GM18502 (cell line): ENCODE measurements around the gene SCAPER.
"Not testable (repeated sequence)": the region's sequence is repeated elsewhere in the genome, so short reads cannot be mapped to it uniquely, and the experiment has no call there.

Experiments used
- ATAC-seq: cut with Tn5 transposase; IDR thresholded peaks from one replicate; pipeline ENCODE4 v1.9.1; 2021; ENCODE audit warnings: mild to moderate bottlenecking; ENCODE audit not compliant: unreplicated experiment, poor library complexity

SCAPER gene

DNA sequence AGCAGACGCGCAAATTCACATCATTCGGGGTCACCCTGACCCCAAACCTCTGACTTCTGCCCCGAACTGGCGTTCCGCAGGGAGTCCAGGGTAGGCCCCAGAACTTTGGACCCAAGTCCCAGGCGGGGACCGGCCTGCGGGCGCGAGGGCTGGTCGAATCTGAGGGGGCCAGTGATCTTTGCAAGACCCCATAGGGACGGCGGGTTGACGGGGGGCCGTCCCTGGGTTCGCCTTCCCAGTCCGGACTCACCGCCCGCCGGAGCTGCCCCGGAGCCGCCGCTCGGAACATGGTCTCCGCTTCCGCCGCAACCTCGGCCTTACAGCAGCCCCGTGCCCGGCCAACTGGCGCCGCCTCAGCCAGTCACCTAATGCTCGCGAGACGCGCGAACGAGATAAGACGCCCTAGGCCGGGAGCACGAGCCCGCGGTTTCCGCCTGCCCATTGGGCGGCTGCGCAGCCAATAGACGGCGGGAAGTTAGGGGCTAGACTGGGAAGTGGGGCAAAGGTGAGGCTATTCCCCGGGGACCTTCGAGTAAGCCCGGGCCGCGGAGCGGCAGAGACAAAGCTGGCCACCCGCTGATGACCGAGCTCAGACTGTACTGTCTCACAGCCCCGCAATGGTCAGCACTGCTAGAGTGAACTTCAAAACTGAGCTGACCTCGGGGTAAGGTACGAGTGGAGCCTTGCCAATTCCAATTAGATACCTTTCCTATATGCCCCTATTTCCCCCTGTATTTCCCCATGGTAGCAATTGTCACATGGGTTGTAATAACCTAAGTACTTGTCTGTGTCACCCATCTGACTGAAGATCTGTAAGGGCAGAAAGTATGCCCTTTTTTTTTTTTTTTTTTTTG is 593.8 kb downstream of the SCAPER start, which contains the start of gene ETFA:
TSS of gene ETFA (minus strand) at position 370 of the 854 bp plus-strand sequence. CDS start at position 289, 81 bp downstream.
- peak; percentile 96 for ATAC-seq

DNA sequence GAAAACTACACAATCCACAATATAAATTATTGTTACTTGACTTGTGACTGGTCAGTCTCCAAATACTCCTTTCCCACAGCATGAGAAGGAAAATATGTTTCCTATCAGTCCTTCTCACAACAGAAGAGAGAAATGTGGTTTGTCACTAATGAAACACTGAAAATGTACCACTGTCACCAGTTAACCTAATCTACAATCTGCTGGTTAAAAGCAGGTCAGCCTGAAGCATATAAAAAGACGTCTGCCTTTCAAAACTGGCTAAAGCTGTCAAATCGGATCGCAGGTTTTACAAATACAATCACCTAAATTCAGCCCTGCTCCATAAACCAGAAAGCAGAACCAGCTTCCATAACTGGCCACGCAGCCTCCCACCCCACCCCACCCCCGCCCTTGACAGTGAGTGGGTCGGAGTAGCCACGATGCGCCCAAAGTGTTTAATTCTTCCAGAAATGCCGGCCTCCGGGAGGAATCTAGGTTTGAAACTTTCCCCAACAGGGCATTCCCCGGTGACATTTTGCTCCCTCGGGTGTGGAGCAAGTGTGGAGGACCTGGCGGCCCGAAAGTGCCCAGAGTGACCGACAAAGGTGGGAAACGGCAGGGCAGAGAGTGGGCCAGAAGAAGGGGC is 594.6 kb downstream of the SCAPER start:
- no peak for ATAC-seq

DNA sequence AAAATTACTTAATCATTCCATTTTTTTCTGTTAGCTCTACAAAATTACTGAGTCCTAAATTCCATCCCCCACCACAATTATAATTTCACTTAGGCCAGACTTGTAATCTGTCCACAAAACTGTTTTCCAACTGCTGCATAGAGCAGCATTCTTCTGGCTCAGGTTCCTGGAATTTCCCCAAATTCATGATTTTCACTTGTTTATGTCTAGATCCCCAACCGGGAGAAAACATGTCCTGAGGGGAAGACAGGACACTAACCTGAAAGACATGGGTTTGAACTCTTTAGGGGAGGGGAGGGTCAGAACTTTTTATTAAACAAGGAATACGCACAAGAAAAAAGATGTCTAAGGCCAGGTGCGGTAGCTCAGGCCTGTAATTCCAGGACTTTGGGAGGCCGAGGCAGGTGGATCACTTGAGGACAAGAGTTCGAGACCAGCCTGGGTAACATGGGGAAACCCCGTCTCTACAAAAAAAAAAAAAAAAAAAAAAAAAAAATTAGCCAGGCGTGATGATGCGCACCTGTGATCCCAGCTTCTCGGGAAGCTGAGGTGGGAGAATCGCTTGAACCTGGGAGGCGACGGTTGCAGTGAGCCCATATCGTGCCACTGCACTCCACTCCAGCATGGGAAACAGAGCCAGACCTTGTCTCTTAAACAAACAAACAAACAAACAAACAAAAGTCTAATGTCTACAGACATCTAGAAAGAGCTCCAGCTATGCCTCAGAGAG is 595.4 kb downstream of the SCAPER start:
- ATAC-seq = no peak

DNA sequence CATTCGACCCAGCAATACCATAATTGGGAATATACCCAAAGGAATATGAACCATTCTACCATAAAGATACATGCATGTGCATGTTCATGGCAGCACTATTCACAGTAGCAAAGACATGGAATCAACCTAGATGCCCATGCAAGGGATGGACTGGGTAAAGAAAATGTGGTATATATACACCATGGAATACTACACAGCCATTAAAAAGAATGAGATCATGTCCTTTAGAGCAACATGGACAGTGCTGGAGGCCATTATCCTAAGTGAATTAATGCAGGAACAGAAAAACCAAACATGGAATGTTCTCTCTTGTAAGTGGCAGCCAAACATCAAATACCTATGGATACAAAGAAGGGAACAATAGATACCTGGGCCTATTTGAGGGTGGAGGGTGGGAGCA is 601.2 kb downstream of the SCAPER start:
- ATAC-seq = no peak

DNA sequence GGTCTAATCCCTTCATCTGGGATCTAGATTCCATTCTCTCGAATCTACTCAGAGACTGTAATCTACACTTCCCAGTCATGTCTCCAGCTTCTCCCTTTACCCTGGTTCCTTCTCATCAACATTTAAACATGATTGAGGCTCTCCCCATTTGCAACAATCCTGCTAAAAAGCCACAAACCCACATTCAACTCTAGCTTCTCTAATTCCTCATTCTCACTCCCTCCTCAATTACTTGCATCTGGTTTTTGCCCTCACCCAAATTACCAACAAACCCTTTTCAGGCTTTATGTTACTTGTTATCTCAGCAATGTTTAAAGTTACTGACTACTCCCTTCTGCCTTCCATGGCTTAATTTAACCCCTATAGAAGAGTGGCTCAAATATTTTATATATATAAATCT is 605.4 kb downstream of the SCAPER start:
- ATAC-seq = no peak

DNA sequence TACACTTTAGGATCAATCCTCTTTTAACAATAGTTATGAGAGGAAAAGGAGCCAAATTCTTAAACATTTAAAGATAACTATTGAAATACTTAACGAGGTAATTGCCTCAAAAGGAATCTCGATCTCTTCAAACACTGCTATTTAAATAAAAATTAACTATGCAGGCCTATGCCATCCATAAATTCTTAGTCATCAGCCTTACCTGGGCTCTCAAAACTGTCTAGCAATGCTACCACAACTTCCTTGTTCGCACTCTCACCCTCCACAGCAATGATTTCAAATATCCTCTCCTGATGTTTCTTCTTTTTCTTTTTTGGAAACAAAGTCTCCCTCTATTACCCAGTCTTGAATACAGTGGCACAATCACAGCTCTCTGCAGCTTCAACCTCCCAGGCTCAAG is 606.2 kb downstream of the SCAPER start:
- ATAC-seq = no peak

DNA sequence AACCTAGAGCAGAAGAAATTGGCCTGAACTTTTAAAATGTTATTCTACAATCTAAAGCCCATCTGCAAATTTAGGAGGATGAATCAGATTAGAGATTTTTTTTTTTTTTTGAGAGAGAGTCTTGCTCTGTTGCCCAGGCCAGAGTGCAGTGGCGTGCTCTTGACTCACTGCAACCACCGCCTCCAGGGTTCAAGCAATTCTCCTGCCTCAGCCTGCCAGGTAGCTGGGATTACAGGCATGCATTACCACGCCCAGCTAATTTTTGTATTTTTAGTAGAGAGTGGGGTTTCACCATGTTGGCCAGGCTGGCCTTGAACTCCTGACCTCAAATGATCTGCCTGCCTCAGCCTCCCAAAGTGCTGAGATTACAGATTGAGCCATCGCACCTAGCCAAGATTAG is 607.2 kb downstream of the SCAPER start:
- not testable (repeated sequence) for ATAC-seq
